Urothelium cell line (cell line): ENCODE measurements around the gene ZNF778.
"Not testable (repeated sequence)": the region's sequence is repeated elsewhere in the genome, so short reads cannot be mapped to it uniquely, and the experiment has no call there.

Experiments used
- DNase-seq: peaks from one replicate; pipeline ENCODE4 v3.0.0; 2011; ENCODE audit warnings: low spot score, mixed read lengths
- FAIRE-seq: peaks from 2 replicates; lab custom pipeline; 2011; peaks lifted over from hg19 to GRCh38; lab: Jason Lieb, UNC

Gene ZNF778

DNA sequence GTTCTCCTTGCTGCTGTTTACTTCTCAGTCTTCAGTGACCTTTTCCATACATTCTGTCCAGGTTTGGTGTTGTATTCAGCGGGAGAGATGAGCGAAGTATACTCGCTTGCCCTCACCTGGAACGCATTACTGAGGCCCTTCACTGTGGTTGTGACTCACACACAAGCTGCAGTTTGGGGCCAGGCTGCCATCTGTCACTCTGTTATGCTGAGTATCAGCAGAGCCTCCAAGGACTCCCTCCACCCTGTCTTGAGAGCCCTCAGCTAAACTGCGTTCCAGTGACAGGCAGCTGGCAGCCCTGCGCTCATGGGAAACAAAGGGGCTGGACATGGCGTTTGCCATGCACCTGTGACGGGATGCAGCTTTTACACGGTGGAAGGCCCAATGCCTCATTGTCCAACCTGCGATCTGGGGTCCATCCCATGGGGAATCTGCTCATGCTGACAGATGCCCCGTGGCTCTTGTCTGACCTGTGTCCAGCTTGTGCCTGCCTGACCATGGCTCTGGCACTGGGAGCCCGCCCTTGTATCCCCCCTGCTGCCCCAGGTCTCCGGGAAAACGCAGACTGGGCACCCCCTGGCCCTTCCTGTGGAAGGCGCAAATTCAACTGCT is 6.5 kb upstream of the ZNF778 start:
- FAIRE-seq (peak; percentile 13), DNase-seq (no peak)

DNA sequence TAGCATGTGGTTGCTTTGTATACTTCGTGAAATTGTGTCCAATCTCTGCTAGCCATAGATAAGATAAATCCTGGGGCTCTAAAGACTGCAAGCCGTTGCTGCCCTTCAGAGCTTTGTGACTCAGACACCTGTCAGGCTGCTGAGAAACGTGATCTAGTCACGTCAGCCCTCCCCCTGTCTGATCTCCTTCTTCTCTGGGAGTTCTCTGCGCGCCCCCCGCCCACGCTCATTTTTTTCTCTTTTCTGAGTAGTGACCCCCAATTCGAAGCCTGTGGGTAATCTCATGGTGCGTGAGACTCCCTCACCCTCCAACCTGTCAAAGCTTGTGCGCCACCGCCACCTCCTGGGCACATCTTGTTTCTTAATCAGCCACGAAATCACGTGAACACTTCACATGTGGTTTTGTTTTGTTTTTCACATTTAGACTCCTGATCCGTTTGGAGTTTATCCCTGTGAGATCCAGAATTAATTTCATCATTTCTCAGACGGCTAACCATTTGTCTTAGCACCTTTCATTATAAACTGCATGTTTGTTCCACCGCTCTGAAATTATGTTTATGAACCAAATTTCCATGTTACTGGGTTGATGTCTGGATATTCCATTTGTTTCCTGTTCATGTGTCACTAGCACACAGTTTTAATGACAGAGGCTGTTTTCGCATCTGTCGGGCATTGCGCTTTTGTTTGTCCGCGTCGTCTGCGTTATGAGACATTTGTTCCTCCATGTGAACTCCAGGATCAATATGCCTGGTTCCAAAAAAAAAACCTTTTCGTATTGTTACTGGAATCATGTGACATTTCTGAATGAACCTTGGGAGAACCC is 977 bp upstream of the ZNF778 start:
- DNase-seq = peak; percentile 74
- FAIRE-seq = peak; percentile 59

DNA sequence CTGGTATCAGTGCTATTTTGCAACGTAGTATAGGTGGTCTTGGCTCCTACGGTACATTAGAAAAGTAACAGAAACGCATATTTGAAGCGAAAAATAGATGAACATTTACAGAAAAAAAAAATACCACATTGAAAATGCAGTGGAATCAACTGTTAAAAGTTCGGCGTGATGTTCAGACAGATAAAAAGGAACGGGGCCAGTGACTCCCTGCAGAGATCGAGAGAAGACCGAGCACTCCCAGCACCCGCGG is 440 bp upstream of the ZNF778 start:
- DNase-seq (no peak), FAIRE-seq (no peak)

DNA sequence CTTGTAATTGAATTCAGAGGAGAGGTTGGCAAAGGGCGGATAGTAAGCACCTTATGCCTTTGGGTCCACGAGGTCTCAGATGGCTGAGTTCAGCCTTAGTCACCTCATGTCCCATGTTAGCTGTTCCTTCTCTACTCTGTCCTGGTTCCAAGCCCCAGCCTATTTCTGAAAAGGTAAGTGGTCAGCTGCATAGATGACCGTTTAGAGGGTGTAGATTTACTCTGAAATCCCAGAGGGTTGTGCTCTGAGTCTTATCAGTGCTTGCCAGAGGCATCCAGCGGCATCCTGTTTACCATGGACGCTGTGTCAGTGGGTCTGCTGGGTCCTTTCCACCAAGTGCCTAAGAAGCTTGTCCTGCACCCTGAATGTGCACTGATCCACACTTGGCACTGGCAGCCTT is 1.9 kb downstream of the ZNF778 start:
- no peak for DNase-seq
- FAIRE-seq = no peak

DNA sequence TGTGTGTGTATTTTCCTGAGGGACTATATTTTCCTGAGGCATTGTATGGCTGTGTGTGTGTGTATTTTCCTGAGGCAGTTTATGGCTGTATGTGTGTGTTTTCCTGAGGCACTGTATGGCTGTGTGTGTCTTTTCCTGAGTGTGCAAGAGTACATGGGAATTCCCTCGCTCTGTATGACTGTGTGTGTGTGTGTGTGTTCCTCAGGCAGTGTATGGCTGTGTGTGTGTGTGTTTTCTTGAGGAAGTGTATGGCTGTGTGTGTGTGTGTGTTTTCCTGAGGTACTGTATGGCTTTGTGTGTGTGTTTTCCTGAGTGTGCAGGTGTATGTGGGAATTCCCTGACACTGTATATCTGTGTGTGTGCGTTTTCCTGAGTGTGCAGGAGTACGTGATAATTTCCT is 4.1 kb downstream of the ZNF778 start:
- DNase-seq (no peak), FAIRE-seq (no peak)

DNA sequence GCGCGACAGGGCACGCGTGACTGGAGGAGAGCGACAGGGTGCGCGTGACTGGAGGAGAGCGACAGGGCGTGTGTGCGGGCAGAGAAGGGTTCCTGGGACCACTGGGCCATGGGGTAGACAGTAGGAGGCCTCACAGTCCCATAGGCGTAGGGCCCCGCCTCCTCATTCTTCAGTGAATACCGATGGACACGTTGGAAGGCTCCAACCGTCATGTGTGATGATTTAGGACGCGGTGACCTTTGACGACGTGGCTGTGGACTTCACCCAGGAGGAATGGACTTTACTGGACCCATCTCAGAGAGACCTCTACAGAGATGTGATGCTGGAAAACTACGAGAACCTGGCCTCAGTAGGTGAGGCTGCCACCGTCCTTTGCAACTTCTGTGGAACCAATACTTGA is 5.4 kb downstream of the ZNF778 start:
- no peak for FAIRE-seq
- DNase-seq = no peak

DNA sequence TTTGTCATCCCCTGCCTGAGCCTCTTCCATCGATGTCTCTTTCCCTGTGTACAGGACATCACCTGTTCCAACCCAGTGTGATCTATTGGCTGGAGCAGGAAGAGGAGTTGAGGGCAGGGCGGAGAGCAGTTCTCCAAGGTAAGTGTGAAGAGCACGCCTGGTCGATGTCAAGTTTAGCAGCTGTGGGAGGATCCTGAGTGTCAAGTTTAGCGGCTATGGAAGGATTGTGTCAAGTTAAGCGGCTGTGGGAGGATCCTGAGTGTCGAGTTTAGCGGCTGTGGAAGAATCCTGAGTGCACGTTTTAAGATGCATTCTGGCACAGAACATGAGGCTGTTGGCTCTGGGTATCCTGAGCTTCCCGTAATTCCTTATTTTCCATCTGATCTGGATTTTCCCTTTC is 7.2 kb downstream of the ZNF778 start:
- DNase-seq = no peak
- FAIRE-seq = no peak

DNA sequence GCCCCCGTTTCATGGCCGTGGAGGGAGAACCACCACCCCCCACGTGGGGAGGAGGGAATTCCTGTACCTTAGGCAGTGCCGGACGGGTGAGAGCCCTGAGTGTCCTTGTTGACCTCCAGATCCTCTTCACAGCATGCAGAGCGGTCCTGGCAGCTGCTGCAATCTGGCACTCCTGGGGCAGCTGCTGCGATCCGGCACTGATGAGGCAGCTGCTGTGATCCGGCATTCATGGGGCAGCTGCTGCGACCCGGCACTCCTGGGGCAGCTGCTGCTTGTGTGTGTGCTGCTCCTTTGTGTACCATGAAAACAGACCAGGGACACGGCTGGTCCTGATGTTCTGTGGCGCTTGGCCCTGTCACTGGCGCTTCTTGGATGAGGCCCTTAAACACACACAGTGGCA is 12.8 kb downstream of the ZNF778 start:
- FAIRE-seq = no peak

DNA sequence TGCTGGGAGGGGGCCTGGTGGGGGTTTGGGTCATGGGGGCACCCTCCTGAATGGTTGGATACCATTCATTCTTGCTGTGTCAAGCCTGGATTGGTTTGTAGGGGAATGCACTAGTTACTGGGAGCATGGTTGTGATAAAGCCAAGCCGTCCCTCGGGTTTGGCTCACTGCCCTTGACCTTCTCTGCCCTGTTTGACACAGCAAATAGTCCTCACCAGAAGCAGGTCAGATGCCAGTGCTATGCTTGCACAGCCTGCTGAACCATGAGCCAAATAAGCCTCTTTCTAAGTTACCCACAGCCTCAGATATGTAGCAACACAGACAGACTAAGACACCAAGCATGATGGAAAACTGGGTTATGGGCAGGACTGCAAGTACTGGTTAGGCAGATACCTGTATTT is 14.6 kb downstream of the ZNF778 start:
- DNase-seq = no peak
- FAIRE-seq = no peak

More for the DNA sequence above, 12.8 kb downstream of the ZNF778 start:
- no peak for DNase-seq

DNA sequence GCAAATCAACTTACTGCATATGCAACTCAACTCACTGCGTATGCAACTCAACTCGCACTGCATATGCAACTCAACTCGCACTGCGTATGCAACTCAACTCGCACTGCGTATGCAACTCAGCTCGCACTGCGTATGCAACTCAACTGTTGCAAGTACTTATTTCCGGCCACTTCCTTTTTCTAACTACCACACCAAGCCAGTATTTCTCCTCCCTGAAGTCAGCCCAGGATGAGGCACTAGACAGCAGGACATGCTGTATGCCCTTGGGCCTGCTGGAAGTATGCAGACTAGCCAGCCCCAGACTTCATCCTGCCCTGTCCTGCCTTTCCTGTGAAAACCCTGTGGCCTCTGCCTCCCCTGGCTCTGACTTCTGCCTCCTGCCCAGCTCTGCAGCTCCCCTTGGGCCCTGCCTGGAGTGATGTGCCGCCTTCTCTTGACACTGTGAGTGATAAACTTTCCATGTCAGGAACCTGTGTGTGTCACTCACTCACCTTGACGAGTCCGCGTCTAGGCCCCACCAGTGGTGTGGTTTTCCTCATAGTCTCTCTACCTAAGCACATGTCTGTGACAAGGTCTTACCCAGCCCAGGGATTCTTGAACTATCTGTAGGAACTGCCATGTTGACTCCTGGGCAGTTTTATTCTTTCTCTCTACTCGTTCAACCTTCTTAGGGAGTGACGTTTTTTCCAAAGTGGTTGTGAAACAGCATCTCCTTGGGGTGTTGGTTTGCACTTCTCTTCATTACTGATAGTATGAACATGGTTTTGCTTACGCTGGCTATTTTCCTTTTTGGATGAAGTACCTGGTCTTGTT is 16.4 kb downstream of the ZNF778 start:
- no peak for FAIRE-seq
- no peak for DNase-seq

DNA sequence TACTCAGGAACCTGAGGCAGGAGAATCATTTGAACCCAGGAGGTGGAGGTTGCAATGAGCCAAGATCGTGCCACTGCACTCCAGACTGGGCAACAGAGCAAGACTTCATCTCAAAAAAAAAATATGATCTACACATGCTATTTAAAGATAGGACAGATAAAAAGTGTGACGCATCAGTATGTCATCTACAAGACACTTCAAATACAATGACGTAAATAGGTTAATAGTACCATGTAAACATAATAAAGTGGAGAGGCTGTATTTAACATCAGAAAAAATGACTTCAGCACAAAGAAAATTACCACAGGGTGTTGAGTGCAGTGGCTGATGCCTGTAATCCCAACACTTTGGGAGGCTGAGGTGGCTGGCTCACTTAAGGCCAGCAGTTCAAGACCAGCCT is 20.2 kb downstream of the ZNF778 start:
- no peak for DNase-seq
- no peak for FAIRE-seq

DNA sequence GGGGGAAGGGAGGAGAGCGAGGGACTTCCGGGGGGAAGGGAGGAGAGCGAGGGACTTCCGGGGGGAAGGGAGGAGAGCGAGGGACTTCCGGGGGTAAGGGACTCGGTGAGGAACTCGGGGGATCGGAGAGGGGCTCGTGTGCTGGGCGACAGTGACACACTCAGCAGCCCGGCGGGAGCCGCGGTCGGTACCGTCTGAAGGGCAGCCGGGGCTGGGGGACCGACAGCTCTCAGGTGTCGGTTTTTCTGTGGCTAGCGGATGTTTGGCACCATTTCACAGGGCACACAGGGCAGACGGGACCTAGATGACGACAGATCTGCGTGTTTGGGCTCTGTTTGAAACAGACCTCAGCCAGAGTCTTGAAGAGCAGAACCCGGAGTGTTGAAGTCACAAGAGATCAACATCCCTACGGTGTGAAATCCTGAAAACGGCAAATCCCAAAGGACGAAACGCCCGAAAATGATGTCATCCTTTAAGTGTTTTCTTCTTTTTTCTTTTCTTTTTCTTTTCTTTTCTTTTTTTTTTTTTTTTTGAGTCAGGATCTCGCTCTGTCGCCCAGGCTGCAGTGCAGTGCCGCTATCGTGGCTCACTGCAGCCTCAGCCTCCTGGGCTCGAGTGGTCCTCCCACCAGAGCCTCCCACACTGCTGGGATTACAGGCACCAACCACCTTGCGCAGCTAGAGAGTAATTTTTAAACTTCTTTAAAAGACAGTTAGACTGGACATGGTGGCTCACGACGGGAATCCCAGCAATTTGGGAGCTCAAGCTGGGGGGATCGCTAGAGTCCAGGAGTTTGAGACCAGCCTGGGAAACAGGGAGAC is 23.9 kb downstream of the ZNF778 start:
- FAIRE-seq (no peak), DNase-seq (peak; percentile 79)

DNA sequence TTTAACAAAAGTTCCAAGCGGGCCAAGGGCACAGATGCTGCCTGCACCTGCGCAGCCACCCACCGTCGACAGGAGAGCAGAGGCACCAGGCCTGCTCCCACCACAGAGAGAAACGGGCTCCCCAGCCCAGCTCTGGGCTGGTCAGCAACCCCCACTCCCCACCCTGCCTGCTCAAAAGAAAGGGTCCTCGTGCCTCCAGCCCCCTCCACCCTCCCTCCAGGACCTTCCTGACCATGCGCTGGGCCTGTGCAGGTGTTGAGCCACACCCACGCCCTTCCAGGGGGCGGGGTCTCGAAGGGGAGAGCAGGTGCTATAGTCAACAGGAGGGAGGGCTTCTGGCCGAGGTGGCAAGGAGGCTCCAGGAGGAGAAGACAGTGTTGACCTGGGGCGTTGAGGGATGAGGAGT is 25.3 kb downstream of the ZNF778 start:
- DNase-seq = no peak
- FAIRE-seq = no peak

DNA sequence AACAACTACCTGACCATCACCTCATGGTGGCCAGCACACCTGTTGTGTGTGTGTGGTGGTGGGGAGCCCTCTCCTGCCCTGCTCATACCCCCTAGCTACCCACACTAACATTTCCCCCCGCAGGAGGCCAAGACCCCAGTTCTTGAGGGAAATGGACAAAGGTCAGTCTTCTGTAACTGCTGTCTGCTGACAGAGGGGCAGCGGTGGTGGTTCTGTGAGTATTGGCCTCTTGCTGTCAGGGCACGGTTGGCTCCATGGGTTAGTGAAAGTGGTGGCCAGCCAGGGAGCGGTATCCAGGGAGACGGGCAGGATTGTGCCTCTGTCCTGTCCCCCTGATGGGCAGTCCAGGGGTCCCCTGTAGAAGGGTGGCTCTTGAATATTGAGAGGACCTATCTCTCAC is 26.2 kb downstream of the ZNF778 start:
- no peak for DNase-seq
- no peak for FAIRE-seq

DNA sequence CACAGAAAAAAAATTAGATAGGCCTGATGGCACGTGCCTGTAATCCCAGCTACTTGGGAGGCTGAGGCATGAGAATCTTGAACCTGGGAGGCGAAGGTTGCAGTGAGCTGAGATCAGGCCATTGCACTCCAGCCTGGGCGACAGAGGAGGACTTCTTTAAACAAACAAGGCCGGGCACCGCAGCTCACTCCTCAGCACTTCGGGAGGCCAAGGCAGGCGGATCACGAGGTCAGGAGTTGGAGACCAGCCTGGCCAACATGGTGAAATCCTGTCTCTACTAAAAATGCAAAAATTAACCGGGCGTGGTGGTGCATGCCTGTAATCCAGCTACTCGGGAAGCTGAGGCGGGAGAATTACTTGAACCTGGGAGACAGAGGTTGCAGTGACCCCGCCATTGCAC is 26.8 kb downstream of the ZNF778 start:
- FAIRE-seq, DNase-seq: not testable (repeated sequence)

DNA sequence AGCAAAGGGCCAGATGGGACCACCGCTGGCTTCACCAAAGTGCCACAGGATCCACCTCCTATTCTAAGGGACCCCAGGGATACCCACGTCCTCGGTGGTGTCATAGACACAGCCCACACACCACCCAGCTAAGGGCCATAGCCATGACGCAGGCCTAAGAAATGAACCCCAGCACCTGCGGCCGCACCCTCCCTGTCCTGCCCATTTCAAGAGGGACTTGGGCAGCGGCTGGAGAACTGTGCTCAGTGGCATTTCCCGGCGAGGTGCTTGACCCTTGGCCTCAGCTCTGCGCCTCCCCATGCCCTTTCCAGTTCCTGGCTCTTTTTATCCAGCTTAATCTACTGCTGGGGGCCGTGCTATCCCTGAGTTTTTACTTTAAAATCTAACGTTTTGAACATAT is 27.3 kb downstream of the ZNF778 start:
- FAIRE-seq = no peak
- no peak for DNase-seq

DNA sequence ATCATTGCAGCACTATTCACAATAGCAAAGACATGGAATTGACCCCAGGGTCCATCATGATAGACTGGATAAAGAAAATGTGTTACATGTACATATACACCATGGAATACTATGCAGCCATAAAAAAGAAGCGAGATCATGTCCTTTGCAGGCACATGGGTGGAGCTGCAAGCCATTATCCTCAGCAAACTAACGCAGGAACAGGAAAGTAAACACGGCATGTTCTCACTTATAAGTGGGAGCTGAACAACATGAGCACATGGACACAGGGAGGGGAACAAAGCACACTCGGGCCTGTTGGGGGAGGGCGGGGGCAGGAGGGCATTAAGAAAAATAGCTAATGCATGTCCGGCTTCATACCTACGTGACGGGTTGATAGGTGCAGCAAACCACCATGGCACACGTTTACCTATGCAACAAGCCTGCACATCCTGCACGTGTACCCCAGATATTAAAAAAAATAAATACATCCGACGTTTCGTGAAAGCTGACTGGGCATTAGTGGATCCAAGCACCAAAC is 28.9 kb downstream of the ZNF778 start:
- DNase-seq = no peak
- FAIRE-seq = no peak

DNA sequence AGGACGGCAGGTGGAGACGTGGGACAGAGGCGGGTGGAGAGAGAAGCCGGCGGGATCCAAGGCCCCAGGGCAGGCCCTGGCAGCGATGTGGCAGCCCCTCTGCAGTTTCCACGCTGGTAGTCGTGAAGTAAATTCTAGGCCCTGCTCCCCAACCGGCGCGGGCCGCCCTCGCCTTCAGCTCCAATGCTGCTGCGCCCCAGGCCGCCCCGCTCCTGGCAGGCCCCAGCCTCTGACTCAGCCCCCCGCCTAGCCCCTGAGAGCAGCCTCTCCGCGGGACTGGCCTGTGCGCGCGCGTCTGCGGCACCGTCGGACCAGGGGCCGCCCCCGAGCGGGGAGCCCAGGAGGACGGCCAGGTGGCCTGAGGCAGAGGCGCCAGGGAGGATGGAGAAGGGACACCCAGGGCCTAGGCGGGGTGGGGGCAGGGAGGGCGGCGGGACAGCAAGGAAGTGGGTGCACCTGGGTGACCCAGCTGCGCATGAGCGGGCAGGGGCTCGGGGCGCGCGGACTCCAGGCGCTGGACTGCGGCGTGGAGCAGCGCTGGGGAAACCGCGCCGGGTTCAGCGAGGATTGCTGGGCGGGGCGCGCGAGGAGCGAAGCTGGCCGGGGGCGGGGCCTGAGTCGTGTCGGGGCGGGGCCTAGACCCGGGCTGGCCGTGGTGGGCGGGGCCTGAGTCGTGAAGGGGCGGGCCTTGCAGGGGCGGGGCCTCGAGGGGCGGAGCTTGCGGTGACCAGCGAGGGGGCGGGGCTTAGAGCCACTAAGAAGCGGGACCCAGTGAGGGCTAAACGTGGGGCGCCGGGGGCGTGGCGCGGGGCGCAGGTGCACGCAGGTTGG is 29.6 kb downstream of the ZNF778 start:
- peak; percentile 51 for DNase-seq
- no peak for FAIRE-seq

DNA sequence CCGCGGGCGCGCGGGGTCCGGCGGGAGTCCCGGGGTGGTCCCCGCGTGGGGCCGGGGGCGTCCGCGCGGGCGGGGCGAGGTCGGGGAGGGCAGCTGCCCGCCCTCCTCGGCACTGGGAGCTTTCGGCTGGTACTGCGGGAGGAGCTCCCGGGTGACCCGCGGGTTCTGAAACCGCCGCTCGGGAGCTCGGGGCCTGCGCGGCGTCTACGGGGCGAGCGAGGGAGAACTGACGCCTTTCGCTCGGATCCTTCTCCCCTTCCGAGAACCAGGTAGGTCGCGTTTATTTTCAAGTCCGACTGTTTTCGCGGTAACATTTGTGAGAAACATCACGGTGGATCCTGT is 30.2 kb downstream of the ZNF778 start:
- not testable (repeated sequence) for DNase-seq, FAIRE-seq
